HG02973 (cell line): Measurements from ENCODE around the gene VSIG8.
"Not testable (repeated sequence)": the region's sequence is repeated elsewhere in the genome, so short reads cannot be mapped to it uniquely, and the experiment has no call there.

Source experiments
- ATAC-seq: cut with Tn5 transposase; IDR thresholded peaks from one replicate; pipeline ENCODE4 v1.9.1; 2021; ENCODE audit warnings: moderate library complexity; ENCODE audit not compliant: unreplicated experiment

Gene VSIG8

DNA sequence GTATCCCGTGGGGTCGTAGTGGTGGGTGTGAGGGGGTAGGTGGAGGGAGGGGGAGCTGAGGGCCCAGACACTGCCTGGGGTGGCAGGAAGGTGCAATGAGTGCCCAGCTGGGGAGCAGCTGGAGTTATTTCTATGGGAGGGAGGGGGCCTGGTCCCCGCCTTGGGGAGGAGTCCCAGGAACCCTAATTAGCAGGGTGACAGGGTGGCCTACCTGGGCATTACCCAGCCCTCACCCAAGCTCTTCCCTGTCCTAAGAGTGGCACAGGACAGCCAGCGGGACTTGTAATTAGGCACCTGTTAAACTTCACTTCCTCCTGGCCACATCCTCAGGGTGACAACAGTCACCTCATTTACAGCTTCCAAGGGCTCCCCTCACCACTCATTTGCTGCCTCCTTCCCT is at the start of gene VSIG8:
TSS of gene VSIG8 (minus strand) at position 101 of the 400 bp plus-strand sequence. CDS start 136 bp downstream, outside the sequence.
- ATAC-seq = no peak

DNA sequence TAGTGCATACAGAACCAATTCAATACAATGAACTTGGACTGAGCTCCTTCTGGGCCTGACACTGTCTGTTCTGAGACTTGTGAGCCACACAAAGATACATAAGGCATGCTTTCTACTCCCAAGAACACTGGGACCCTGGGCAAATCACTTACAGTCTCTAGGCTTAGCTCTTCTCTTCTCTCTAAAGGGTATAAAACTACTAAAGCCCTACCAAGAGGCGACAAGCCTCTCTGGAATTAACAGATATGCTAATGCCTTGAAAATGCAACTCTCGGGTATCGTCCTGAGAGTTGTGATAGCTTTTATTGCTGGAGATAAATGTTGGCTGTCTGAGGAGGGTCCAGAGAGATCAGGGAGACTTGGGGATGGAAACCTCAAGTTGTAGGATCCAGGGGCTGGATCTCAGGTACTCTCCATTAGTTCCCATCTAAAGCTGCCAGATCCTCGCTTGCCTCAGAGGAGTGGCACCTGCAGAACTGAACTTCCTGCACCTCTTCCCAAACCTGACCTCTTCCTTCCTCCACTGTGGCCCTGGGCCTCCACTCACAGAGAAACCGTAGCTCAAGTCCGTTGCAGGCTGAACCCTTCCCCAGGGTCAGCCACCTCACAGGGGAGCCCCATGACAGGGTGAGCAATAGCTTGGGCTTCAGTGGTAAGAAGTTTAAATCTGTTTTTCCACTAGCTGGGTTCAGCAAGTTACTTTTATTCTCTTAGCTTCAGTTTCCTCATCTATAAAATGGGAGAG is 49.0 kb upstream of the VSIG8 start:
- ATAC-seq = no peak

- no peak for ATAC-seq
Measured at GRCh38 chr1:159908031-159908940, 45.8 kb upstream of the VSIG8 start.

DNA sequence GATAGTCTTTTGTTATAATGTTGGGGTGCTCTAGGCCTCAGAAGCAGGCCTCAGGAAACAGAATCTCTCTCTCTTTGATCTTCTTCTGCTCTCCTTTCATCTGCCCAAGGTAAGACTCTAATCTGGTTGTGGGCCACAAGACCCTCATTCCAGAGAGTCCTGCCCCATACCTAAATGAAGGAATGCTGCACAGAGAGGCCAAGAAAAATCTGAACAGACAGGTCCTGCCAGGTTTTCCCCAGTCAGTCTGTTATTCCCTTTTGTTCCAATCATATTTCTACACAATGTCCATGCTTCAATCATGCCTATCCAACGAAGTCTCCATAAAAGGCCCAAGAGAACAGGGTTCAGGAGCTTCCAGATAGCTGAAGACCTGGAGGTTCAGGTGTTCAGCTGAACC is 44.5 kb upstream of the VSIG8 start:
- ATAC-seq = no peak

GRCh38 chr1:159904036-159904435 is 41.6 kb upstream of the VSIG8 start:
- not testable (repeated sequence) for ATAC-seq

GRCh38 chr1:159902541-159902940 is 40.1 kb upstream of the VSIG8 start:
- no peak for ATAC-seq

- ATAC-seq = no peak
Measured at GRCh38 chr1:159900755-159901360, 38.4 kb upstream of the VSIG8 start.

DNA sequence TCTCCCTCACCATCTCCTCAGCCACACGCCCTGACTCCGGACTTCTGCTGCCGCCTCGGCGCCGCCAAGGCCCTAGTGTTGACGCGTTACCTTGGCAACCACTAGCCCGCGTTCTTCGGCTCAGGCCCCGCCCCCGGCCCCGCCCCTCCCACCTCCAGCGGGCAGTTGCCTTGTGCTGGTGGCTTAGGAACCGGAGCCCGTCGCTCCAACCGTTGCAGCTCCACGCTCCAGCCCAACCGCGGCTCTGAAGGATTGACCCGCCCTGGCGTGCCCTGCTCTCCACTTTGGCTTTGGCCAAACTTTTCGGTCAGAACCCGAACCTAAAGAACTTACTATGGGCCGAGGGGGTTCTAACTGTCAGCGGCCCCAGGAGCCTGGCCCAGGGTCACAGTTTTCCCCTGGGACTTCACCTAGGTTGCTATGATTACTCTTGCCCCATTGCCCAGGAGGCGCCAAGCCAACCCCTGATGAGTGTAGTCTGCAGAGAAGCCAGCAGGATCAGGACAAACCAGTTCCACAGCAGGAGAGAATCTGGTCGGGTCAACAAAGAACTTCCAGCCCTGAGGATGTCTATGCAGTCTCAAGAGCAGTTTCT is 37.7 kb upstream of the VSIG8 start, which contains the start of gene CFAP45:
TSS of gene CFAP45 (minus strand) at position 80 of the 595 bp plus-strand sequence. CDS start at position 13, 67 bp downstream.
- ATAC-seq = peak; percentile 85

DNA sequence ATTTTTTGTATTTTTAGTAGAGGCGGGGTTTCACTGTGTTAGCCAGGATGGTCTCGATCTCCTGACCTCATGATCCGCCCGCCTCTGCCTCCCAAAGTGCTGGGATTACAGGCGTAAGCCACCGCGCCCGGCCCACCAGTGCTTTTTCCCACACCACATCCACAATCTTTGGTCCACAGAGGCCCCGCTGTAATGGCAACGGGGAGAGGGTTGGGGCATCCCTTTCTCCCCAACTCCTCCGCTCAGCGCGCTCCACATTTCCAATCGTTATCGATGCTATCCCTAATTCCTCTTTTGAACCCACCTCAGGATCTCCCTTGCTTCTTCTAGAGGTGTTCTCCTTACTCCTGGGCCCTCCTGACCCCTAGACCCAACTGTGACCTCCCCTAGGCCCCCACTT is 37.2 kb upstream of the VSIG8 start:
- not testable (repeated sequence) for ATAC-seq

DNA sequence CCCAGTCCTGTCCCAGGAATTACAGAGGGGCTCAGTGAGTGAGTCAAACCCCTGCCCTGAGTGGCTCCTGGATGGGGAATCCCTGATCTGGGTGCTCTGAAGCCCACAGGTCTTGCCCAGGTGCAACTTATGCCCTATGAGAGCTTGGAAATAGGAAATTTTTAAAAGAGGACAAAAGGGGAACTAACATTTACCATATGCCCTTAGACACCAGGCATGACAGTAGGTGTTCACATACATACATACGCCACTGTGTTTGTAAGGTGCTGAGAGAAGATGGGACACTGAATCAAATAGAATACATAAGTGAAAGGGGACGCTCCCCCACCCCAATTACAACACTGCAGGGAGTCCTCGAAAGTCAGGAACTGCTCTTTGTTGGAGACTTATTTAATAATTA is 36.1 kb upstream of the VSIG8 start:
- ATAC-seq = no peak

- no peak for ATAC-seq
Measured at GRCh38 chr1:159897962-159898361, 35.5 kb upstream of the VSIG8 start.

DNA sequence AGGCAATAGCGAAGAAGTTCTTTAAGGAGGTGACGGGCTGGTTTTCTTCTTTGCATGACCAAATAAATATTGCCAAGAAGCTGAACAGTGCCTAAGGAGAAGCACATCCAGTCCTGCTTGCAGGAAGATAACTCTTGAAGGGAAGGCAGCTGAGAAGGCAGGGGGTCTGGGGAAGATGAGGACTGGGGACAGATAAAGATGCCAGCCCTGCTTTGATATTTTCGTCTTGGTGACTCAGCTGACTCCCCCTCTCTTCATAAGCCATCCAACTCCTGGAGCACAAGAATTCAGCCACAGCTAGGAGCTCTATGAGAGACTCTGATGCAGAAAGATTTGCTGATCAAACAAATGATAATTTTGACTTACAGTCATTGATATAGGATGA is 34.1 kb upstream of the VSIG8 start:
- no peak for ATAC-seq

- no peak for ATAC-seq
Measured at GRCh38 chr1:159895836-159896545, 33.5 kb upstream of the VSIG8 start.

- no peak for ATAC-seq
Measured at GRCh38 chr1:159895286-159895685, 32.8 kb upstream of the VSIG8 start.

DNA sequence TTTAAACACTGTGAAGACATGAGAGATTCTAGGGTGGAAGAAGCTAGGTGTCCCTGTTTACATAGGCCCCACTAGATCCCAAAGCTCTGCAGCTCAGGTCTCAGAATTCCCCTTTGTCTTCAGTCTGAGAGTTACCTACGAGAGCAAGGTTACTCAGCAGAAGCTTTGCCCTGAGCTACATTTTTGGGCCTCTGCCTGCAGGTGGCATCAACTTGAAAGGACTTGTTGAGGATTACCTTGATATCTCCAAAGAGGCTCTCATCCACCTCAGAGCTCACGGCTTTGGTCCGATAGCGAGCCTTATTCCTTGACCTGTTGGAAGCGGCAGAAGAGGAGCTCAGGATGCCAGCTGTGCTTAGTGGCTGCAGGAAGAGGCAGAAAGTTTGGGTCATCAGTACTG is 30.5 kb upstream of the VSIG8 start:
- ATAC-seq = no peak

GRCh38 chr1:159891275-159892157 is 29.1 kb upstream of the VSIG8 start:
- peak; percentile 56 for ATAC-seq

GRCh38 chr1:159890390-159890789 is 27.9 kb upstream of the VSIG8 start:
- no peak for ATAC-seq

GRCh38 chr1:159889821-159890252 is 27.4 kb upstream of the VSIG8 start:
- peak; percentile 90 for ATAC-seq

DNA sequence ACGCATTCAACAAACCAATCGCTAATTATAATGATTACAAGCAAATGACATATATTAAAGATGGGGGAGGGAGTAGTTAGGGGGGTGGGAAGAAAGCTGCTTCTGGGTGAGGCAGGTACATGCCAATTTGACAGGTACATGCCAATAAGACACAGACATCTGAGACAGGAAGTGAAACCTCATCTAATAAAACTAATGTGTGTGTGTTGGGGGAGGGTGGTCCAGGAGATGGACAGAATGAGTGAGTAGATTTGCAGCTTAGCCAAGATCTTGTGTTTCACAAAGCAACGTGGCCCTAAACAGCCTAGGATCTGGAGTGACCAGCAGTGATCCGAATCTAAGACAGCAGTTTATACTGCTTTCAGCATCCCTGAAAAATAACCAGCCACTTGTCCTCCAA is 26.7 kb upstream of the VSIG8 start:
- no peak for ATAC-seq
